Measurements from ENCODE around the gene LTC4S. TPM values are rescaled to one million over a fixed set of nuclear protein-coding genes. Genes with fewer than 3 reads are reported as not detected.

LTC4S gene
- total and polyA plus RNA-seq, 8 donors = 3.3 to 21.0 (median 8.4) TPM; not detected in 1

GRCh38 chr5:179772351-179772750, 21.4 kb upstream of the LTC4S start:
- intact Hi-C loops (cut with DNase I; ENCODE audit: low total_unique reads) = no loop called here
- Histone ChIP-seq H3K27ac (no peak overlapping the region), H3K9me3 (no peaks in the 10 kb centered on the region), H3K27me3 (no peaks in the 10 kb centered on the region), H3K4me1 (peaks cover 0 to 24% (median 8%) of the 10 kb centered on the region in 4 donors), H3K4me3 (no peak overlapping the region), H3K36me3 (peaks cover 77 to 99% (median 96%) of the 10 kb centered on the region in 4 donors)
- DNase-seq = no peak
- TF ChIP-seq CTCF (IDR thresholded peaks at IDR 0.05) (no peak), POLR2A (IDR thresholded peaks at IDR 0.05) (no peak), POLR2AphosphoS5 (IDR thresholded peaks at IDR 0.05) (no peak), EP300 (IDR thresholded peaks at IDR 0.05) (no peak)
- 90 to 97% (median 96%) methylated on average over 6 of the region's 6 CpGs for WGBS, 5 donors

GRCh38 chr5:179773686-179774040, 20.1 kb upstream of the LTC4S start:
- intact Hi-C loops (cut with DNase I; ENCODE audit: low total_unique reads) = no loop called here
- no peak for TF ChIP-seq POLR2A (IDR thresholded peaks at IDR 0.05)
- TF ChIP-seq EP300 (IDR thresholded peaks at IDR 0.05) = no peak
- TF ChIP-seq CTCF (IDR thresholded peaks at IDR 0.05) = no peak
- TF ChIP-seq POLR2AphosphoS5 (IDR thresholded peaks at IDR 0.05) = no peak
- no peaks in the 10 kb centered on the region for H3K27me3 ChIP-seq
- H3K36me3 ChIP-seq = peaks cover 77 to 99% (median 97%) of the 10 kb centered on the region in 4 donors
- no peak overlapping the region for H3K4me3 ChIP-seq
- H3K9me3 ChIP-seq = no peaks in the 10 kb centered on the region
- WGBS, 5 donors = 93 to 97% (median 96%) methylated on average over 6 to 9 of the region's 9 CpGs
- DNase-seq = no peak
- H3K4me1 ChIP-seq = peaks cover 0 to 18% (median 4%) of the 10 kb centered on the region in 4 donors
- H3K27ac ChIP-seq = no peak overlapping the region

DNA sequence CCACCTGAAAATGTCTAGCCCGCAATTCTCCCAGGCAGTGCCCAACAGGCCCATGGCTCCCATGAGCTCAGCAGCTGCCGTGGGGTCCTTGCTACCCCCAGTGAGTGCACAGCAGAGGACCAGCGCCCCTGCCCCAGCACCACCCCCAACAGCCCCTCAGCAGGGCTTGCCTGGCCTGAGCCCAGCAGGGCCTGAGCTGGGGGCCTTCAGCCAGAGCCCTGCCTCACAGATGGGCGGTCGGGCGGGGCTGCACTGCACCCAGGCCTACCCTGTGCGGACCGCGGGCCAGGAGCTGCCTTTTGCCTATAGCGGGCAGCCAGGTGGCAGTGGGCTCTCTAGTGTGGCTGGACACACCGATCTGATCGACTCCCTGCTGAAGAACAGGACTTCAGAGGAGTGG, 19.3 kb upstream of the LTC4S start:
- H3K36me3 ChIP-seq = peaks cover 70 to 98% (median 97%) of the 10 kb centered on the region in 4 donors
- WGBS, 5 donors = 94 to 100% (median 96%) methylated on average over 2 to 12 of the region's 12 CpGs
- H3K27me3 ChIP-seq = no peaks in the 10 kb centered on the region
- H3K27ac ChIP-seq = no peak overlapping the region
- H3K4me3 ChIP-seq = no peak overlapping the region
- intact Hi-C loops (cut with DNase I; ENCODE audit: low total_unique reads) = no loop called here
- H3K4me1 ChIP-seq = peaks cover 0 to 18% (median under 1%) of the 10 kb centered on the region in 4 donors
- H3K9me3 ChIP-seq = no peaks in the 10 kb centered on the region
- TF ChIP-seq EP300 (IDR thresholded peaks at IDR 0.05) = no peak
- TF ChIP-seq POLR2A (IDR thresholded peaks at IDR 0.05) = no peak
- no peak for TF ChIP-seq POLR2AphosphoS5 (IDR thresholded peaks at IDR 0.05)
- TF ChIP-seq CTCF (IDR thresholded peaks at IDR 0.05) = no peak
- DNase-seq = no peak

GRCh38 chr5:179776411-179776938, 17.3 kb upstream of the LTC4S start:
- Histone ChIP-seq H3K4me1 (peaks cover 0 to 27% (median 0%) of the 10 kb centered on the region in 4 donors), H3K9me3 (no peaks in the 10 kb centered on the region), H3K36me3 (peaks cover 58 to 95% (median 93%) of the 10 kb centered on the region in 4 donors), H3K27me3 (no peaks in the 10 kb centered on the region), H3K4me3 (no peak overlapping the region), H3K27ac (no peak overlapping the region)
- intact Hi-C loops (cut with DNase I; ENCODE audit: low total_unique reads) = no loop called here
- DNase-seq = no peak
- no peak for TF ChIP-seq POLR2A (IDR thresholded peaks at IDR 0.05)
- TF ChIP-seq EP300 (IDR thresholded peaks at IDR 0.05) = no peak
- no peak for TF ChIP-seq CTCF (IDR thresholded peaks at IDR 0.05)
- no peak for TF ChIP-seq POLR2AphosphoS5 (IDR thresholded peaks at IDR 0.05)
- WGBS, 5 donors = 88 to 97% (median 91%) methylated on average over 11 of the region's 11 CpGs

Measured in stomach (tissue), 9 donors.